Transverse colon (tissue), 4 donors: ENCODE results near the gene DOCK8. TPM values are rescaled to one million over a fixed set of nuclear protein-coding genes. Genes with fewer than 3 reads are reported as not detected.

Source experiments
- DNase-seq: peaks from one replicate; pipeline ENCODE4 v3.0.0-alpha.2; 2019
- H3K27ac ChIP-seq, 4 donors: fragments of 200-600 bp; sonication (generic); 2 replicates each; pipeline ENCODE4 v1.5.1; 2016 to 2018; ENCODE audit warnings: inconsistent platforms in 4 of 4
- H3K27me3 ChIP-seq: fragments of 200-600 bp; sonication (generic); 2 replicates; pipeline ENCODE4 v1.5.1; 2017; ENCODE audit warnings: inconsistent platforms
- H3K36me3 ChIP-seq, 4 donors: fragments of 200-600 bp; sonication (generic); 2 replicates each; pipeline ENCODE4 v1.5.1; 2017 to 2019; ENCODE audit warnings: inconsistent platforms in 4 of 4
- H3K4me1 ChIP-seq, 4 donors: fragments of 200-600 bp; sonication (generic); 2 replicates each; pipeline ENCODE4 v1.5.1; 2017 to 2020; ENCODE audit warnings: inconsistent platforms in 4 of 4
- H3K4me3 ChIP-seq, 4 donors: fragments of 200-600 bp; sonication (generic); 1 replicate in 1 of 4; 2 replicates in 3 of 4; pipeline versions ENCODE4 v1.5.1 to v1.6.1; 2017 to 2019; ENCODE audit warnings: inconsistent platforms in 4 of 4
- H3K9me3 ChIP-seq, 2 donors: fragments of 200-600 bp; sonication (generic); 2 replicates each; pipeline ENCODE4 v1.5.1; 2017 to 2019; ENCODE audit warnings: inconsistent platforms in 2 of 2
- EP300 ChIP-seq: sonication (generic); formaldehyde crosslinking; IDR thresholded peaks from one replicate; pipeline ENCODE4 v1.6.1; 2017; ENCODE audit warnings: antibody characterized with exemption, low read depth
- POLR2A ChIP-seq: fragments of 450-650 bp; IDR thresholded peaks from one replicate; pipeline ENCODE4 v1.6.1; 2016; ENCODE audit warnings: antibody characterized with exemption, mild to moderate bottlenecking, moderate library complexity
- POLR2AphosphoS5 ChIP-seq, 3 donors: sonication (generic); formaldehyde crosslinking; IDR thresholded peaks; one replicate each; pipeline ENCODE4 v1.6.1; 2016; ENCODE audit warnings: antibody characterized with exemption in 3 of 3
- WGBS, 2 donors: methylation state at CpG; one replicate each; pipeline ENCODE4 v1.1.5; 2018; ENCODE audit warnings: low coverage in 1 of 2; 5-methylcytosine and 5-hydroxymethylcytosine counted together
- in situ Hi-C, 4 donors: fragments of 200-750 bp; cut with MboI; loops; one replicate each; pipeline versions ENCODE4 v1.15.0 to v1.15.1; 2017; ENCODE audit warnings: low sequenced_read_pairs in 3 of 4, low pct_ligation_motif_present in 1 of 4, low pct_unique_long_range_greater_than_20kb in 1 of 4
- intact Hi-C: fragments of 100-400 bp; cut with DNase I; formaldehyde crosslinking; loops from one replicate; pipeline ENCODE4 v1.15.1; 2023; ENCODE audit warnings: low total_unique reads
- total RNA-seq, 4 donors: library from RNA; depleted of rRNA; stranded (reverse); fragments of >200 nt; gene quantifications; one replicate each; pipeline ENCODE4 v1.1.0, GENCODE V29; 2016
- TF ChIP-seq, protein P1 (sequence below), 5 experiments: fragments of 200-600 bp in 3 of 5; fragments of 450-650 bp in 2 of 5; sonication (generic) in 3 of 5; IDR thresholded peaks; 1 replicate in 2 of 5; 2 replicates in 3 of 5; pipeline ENCODE4 v1.5.1; 2016 to 2017; ENCODE audit warnings: antibody characterized with exemption in 5 of 5, inconsistent platforms in 3 of 5, mild to moderate bottlenecking in 2 of 5, moderate library complexity in 1 of 5

Gene DOCK8
- total RNA-seq, 4 donors from 2014 or later, result 11.2 to 59.5 (median 14.7) TPM

DNA sequence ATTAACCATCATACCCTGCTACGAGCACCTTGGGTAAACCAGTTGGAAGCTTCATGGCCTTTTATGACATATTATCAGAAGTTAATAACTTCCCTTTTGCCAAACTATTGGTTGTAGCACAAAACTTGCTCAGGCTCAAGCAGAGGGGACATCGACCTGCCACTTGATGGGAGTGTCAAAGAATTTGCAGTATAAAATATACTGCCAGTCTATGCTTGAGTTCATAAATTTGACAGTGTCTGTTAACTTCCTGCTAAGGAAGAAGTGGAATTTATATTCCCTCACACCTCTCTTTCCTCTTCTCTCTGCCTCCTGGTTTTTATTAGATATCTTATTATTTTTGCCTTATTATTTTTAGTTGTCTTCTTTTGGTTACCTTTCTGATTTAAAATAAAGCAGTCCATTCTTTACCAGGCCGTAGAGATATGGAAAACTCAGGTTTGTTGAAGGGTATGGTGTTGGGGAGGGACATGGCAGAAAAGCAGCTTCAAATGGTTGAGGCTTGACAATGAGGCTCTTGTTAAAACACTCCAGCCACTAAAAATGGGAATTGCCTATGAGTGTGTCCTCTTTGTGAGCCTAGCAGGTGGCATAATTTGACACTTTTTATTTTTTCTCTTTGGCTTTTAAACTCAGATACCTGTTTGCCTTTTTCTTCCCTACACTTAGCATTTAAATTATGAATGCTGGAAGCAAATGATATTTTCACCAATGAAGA is 298.0 kb downstream of the DOCK8 start:
- Histone ChIP-seq H3K9me3 (no peaks in the 10 kb centered on the region), H3K4me1 (peaks cover 0 to 19% (median 10%) of the 10 kb centered on the region in 4 donors), H3K27me3 (no peaks in the 10 kb centered on the region), H3K36me3 (no peaks in the 10 kb centered on the region), H3K4me3 (no peak overlapping the region), H3K27ac (peak overlapping the region; percentile 18 to 57 (median 44))
- TF ChIP-seq POLR2AphosphoS5 (IDR thresholded peaks at IDR 0.05) (no peak), EP300 (no peak), POLR2A (no peak)
- TF ChIP-seq, protein P1, sequence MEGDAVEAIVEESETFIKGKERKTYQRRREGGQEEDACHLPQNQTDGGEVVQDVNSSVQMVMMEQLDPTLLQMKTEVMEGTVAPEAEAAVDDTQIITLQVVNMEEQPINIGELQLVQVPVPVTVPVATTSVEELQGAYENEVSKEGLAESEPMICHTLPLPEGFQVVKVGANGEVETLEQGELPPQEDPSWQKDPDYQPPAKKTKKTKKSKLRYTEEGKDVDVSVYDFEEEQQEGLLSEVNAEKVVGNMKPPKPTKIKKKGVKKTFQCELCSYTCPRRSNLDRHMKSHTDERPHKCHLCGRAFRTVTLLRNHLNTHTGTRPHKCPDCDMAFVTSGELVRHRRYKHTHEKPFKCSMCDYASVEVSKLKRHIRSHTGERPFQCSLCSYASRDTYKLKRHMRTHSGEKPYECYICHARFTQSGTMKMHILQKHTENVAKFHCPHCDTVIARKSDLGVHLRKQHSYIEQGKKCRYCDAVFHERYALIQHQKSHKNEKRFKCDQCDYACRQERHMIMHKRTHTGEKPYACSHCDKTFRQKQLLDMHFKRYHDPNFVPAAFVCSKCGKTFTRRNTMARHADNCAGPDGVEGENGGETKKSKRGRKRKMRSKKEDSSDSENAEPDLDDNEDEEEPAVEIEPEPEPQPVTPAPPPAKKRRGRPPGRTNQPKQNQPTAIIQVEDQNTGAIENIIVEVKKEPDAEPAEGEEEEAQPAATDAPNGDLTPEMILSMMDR (IDR thresholded peaks at IDR 0.05), result no peak
- no peak for DNase-seq
- in situ Hi-C loops (no loop called here), intact Hi-C loops (no loop called here)
- WGBS, 2 donors, result 44 to 49% methylated on average over 2 to 3 of the region's 3 CpGs

Other genes with a start within 250 kb of the DOCK8 start
- gene WASHC1, start 185.4 kb upstream of the DOCK8 start, total RNA-seq, result 10 to 100 TPM in 1 of 4 donors, 1 to 10 TPM in 3; 6.0 to 12.9 (median 8.4) TPM
- under 1 TPM in 2 of 4 donors, not detected in 2; 0.27 to 0.32 TPM for gene FOXD4, start 96.4 kb upstream of the DOCK8 start, total RNA-seq
- 10 to 100 TPM; 10.3 to 86.4 (median 33.9) TPM for gene ZNG1A, start 35.8 kb upstream of the DOCK8 start, total RNA-seq